ENCODE results near the gene ATM. TPM values are rescaled to one million over a fixed set of nuclear protein-coding genes. Genes with fewer than 3 reads are reported as not detected.

ATM gene
- total and polyA plus RNA-seq, 10 of the 15 experiments (the other 5 are each of a cell fraction or from before 2014, with no cell fraction given): 10.0 to 91.5 (median 40.2) TPM

DNA sequence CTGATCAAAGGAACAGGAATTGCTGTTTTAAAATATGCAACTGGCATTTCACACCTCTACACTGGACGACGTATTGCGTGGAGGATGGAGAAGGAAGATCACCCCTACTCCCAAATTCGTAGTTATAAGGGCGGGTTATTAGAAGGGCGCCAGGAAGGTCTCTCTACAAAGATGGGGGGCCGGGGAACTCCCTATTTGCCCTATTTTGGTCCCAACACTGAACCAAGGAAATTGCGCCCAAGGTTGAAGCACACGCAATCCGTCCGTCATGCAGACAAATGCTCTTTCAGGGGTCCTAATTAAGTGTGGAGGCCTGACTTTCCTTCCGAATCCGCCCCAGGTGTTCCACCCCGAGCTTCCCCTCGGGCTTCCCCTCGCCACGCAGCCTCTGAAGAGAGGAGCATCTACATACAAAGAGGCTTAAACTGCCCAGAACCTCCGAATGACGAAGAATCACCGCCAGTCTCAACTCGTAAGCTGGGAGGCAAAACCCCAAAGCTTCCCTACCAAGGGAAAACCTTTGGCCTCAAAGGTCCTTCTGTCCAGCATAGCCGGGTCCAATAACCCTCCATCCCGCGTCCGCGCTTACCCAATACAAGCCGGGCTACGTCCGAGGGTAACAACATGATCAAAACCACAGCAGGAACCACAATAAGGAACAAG is 825 bp upstream of the ATM start (continued):
- TF ChIP-seq, protein P1, sequence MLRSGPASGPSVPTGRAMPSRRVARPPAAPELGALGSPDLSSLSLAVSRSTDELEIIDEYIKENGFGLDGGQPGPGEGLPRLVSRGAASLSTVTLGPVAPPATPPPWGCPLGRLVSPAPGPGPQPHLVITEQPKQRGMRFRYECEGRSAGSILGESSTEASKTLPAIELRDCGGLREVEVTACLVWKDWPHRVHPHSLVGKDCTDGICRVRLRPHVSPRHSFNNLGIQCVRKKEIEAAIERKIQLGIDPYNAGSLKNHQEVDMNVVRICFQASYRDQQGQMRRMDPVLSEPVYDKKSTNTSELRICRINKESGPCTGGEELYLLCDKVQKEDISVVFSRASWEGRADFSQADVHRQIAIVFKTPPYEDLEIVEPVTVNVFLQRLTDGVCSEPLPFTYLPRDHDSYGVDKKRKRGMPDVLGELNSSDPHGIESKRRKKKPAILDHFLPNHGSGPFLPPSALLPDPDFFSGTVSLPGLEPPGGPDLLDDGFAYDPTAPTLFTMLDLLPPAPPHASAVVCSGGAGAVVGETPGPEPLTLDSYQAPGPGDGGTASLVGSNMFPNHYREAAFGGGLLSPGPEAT (IDR thresholded peaks at IDR 0.05; ENCODE audit: low read depth): peak; percentile 84
- TF ChIP-seq, protein P2, sequence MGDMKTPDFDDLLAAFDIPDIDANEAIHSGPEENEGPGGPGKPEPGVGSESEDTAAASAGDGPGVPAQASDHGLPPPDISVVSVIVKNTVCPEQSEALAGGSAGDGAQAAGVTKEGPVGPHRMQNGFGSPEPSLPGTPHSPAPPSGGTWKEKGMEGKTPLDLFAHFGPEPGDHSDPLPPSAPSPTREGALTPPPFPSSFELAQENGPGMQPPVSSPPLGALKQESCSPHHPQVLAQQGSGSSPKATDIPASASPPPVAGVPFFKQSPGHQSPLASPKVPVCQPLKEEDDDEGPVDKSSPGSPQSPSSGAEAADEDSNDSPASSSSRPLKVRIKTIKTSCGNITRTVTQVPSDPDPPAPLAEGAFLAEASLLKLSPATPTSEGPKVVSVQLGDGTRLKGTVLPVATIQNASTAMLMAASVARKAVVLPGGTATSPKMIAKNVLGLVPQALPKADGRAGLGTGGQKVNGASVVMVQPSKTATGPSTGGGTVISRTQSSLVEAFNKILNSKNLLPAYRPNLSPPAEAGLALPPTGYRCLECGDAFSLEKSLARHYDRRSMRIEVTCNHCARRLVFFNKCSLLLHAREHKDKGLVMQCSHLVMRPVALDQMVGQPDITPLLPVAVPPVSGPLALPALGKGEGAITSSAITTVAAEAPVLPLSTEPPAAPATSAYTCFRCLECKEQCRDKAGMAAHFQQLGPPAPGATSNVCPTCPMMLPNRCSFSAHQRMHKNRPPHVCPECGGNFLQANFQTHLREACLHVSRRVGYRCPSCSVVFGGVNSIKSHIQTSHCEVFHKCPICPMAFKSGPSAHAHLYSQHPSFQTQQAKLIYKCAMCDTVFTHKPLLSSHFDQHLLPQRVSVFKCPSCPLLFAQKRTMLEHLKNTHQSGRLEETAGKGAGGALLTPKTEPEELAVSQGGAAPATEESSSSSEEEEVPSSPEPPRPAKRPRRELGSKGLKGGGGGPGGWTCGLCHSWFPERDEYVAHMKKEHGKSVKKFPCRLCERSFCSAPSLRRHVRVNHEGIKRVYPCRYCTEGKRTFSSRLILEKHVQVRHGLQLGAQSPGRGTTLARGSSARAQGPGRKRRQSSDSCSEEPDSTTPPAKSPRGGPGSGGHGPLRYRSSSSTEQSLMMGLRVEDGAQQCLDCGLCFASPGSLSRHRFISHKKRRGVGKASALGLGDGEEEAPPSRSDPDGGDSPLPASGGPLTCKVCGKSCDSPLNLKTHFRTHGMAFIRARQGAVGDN (IDR thresholded peaks at IDR 0.05): no peak
- TF ChIP-seq ETV6 (conservative IDR thresholded peaks at IDR 0.05 in 1 of 2, IDR thresholded peaks at IDR 0.05 in 1 of 2; ENCODE audit: borderline replicate concordance in 1 of 2, low read depth in 1 of 2) (peak in 1 of 2 experiments; percentile 19; a peak in 1 of 4 replicates), TAF1 (IDR thresholded peaks at IDR 0.05; ENCODE audit: borderline replicate concordance, low read depth, low read length) (no peak), HDAC2 (IDR thresholded peaks at IDR 0.05) (no peak), SMARCA5 (IDR thresholded peaks at IDR 0.05) (no peak), PML (IDR thresholded peaks at IDR 0.05; ENCODE audit: low read length) (no peak; the same call in 1 of the 2 replicates), WRNIP1 (IDR thresholded peaks at IDR 0.05; ENCODE audit: borderline replicate concordance, low read depth, low read length) (no peak), NRF1 (conservative IDR thresholded peaks at IDR 0.05; ENCODE audit: low read depth, low read length) (no peak), CHD2 (IDR thresholded peaks at IDR 0.05; ENCODE audit: borderline replicate concordance, low read depth, low read length) (no peak), ZNF217 (IDR thresholded peaks at IDR 0.05) (no peak), SIX5 (IDR thresholded peaks at IDR 0.05; ENCODE audit: low read depth, low read length, severe bottlenecking) (no peak), ZBED1 (IDR thresholded peaks at IDR 0.05; ENCODE audit: borderline replicate concordance) (no peak), BACH1 (IDR thresholded peaks at IDR 0.05; ENCODE audit: borderline replicate concordance) (0 out of 2 replicates have a peak, but pooled peaks have one; percentile 23)
- TF ChIP-seq, protein P3, sequence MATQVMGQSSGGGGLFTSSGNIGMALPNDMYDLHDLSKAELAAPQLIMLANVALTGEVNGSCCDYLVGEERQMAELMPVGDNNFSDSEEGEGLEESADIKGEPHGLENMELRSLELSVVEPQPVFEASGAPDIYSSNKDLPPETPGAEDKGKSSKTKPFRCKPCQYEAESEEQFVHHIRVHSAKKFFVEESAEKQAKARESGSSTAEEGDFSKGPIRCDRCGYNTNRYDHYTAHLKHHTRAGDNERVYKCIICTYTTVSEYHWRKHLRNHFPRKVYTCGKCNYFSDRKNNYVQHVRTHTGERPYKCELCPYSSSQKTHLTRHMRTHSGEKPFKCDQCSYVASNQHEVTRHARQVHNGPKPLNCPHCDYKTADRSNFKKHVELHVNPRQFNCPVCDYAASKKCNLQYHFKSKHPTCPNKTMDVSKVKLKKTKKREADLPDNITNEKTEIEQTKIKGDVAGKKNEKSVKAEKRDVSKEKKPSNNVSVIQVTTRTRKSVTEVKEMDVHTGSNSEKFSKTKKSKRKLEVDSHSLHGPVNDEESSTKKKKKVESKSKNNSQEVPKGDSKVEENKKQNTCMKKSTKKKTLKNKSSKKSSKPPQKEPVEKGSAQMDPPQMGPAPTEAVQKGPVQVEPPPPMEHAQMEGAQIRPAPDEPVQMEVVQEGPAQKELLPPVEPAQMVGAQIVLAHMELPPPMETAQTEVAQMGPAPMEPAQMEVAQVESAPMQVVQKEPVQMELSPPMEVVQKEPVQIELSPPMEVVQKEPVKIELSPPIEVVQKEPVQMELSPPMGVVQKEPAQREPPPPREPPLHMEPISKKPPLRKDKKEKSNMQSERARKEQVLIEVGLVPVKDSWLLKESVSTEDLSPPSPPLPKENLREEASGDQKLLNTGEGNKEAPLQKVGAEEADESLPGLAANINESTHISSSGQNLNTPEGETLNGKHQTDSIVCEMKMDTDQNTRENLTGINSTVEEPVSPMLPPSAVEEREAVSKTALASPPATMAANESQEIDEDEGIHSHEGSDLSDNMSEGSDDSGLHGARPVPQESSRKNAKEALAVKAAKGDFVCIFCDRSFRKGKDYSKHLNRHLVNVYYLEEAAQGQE (IDR thresholded peaks at IDR 0.05; ENCODE audit: low read depth, low read length): no peak; the same call in 1 of the 2 replicates
- TF ChIP-seq, protein P4, sequence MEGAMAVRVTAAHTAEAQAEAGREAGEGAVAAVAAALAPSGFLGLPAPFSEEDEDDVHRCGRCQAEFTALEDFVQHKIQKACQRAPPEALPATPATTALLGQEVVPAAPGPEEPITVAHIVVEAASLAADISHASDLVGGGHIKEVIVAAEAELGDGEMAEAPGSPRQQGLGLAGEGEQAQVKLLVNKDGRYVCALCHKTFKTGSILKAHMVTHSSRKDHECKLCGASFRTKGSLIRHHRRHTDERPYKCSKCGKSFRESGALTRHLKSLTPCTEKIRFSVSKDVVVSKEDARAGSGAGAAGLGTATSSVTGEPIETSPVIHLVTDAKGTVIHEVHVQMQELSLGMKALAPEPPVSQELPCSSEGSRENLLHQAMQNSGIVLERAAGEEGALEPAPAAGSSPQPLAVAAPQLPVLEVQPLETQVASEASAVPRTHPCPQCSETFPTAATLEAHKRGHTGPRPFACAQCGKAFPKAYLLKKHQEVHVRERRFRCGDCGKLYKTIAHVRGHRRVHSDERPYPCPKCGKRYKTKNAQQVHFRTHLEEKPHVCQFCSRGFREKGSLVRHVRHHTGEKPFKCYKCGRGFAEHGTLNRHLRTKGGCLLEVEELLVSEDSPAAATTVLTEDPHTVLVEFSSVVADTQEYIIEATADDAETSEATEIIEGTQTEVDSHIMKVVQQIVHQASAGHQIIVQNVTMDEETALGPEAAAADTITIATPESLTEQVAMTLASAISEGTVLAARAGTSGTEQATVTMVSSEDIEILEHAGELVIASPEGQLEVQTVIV (IDR thresholded peaks at IDR 0.05; ENCODE audit: borderline replicate concordance, partially characterized antibody): no peak

Data from GM12878 (cell line).